ENCODE measurements around the gene PGBD5. TPM values are rescaled to one million over a fixed set of nuclear protein-coding genes. Genes with fewer than 3 reads are reported as not detected.
"Not testable (repeated sequence)": the region's sequence is repeated elsewhere in the genome, so short reads cannot be mapped to it uniquely, and the experiment has no call there.

The PGBD5 gene
- total RNA-seq, 2 experiments from 2014 or later = not detected

DNA sequence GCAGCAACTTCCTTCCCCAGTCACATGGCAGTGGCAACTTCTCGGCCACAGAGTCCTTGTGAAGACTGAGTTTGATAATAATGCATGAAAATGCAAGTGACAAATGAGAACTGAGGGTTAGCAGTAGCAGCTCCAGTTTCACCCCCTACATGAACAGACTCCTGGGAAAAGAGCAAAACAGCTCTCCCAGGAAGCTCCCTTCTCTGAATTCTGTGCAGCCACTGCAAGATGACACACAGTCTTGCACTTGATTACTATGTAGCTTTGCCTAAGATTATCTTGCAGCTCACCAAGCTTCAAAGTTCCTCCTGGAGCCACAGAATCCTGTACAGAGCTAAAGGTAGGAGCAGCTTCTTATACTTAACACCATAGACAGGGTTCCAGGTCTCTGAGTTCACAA lies 4.7 kb downstream of the PGBD5 start:
- H4K20me1 ChIP-seq (ENCODE audit: insufficient read depth, low read length) = no peaks in the 10 kb centered on the region
- no peak overlapping the region for H2AFZ ChIP-seq (ENCODE audit: low read length)
- no peaks in the 10 kb centered on the region for H3K9me2 ChIP-seq (ENCODE audit: insufficient read depth, low read length)
- intact Hi-C loops (cut with micrococcal nuclease; ENCODE audit: unreplicated experiment) = no loop called here
- no peak for TF ChIP-seq EZH2phosphoT487 (IDR thresholded peaks at IDR 0.05; ENCODE audit: borderline replicate concordance, low read depth, low read length)
- TF ChIP-seq, protein P1, sequence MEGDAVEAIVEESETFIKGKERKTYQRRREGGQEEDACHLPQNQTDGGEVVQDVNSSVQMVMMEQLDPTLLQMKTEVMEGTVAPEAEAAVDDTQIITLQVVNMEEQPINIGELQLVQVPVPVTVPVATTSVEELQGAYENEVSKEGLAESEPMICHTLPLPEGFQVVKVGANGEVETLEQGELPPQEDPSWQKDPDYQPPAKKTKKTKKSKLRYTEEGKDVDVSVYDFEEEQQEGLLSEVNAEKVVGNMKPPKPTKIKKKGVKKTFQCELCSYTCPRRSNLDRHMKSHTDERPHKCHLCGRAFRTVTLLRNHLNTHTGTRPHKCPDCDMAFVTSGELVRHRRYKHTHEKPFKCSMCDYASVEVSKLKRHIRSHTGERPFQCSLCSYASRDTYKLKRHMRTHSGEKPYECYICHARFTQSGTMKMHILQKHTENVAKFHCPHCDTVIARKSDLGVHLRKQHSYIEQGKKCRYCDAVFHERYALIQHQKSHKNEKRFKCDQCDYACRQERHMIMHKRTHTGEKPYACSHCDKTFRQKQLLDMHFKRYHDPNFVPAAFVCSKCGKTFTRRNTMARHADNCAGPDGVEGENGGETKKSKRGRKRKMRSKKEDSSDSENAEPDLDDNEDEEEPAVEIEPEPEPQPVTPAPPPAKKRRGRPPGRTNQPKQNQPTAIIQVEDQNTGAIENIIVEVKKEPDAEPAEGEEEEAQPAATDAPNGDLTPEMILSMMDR (conservative IDR thresholded peaks at IDR 0.05; ENCODE audit: low read length) = no peak
- no peak for DNase-seq (ENCODE audit: low spot score)
- ChIA-PET POLR2A (interaction anchor here (0.7 kb wide), 1 partner anchor 70 kb away, joined by 3 read pairs; no protein-coding TSS in a partner anchor), CTCF (ENCODE audit: unreplicated experiment) (no interaction called here)
- H3K9me3 ChIP-seq (ENCODE audit: low read length) = no peaks in the 10 kb centered on the region
- H3K4me3 ChIP-seq (ENCODE audit: low read depth, low read length, poor library complexity, severe bottlenecking) = no peak overlapping the region
- H3K36me3 ChIP-seq (ENCODE audit: insufficient read depth, low read length) = no peaks in the 10 kb centered on the region
- no peak overlapping the region for H3K4me2 ChIP-seq (ENCODE audit: low read length)
- no peaks in the 10 kb centered on the region for H3K4me1 ChIP-seq (ENCODE audit: insufficient read depth, low read length, poor library complexity, severe bottlenecking)
- no peak overlapping the region for H3K27ac ChIP-seq (ENCODE audit: low read depth, low read length, poor library complexity, severe bottlenecking)
- no TSS peak for BruUV-seq (replicated peaks)
- no peaks in the 10 kb centered on the region for H3K79me2 ChIP-seq (ENCODE audit: insufficient read depth, low read depth, low read length)

DNA sequence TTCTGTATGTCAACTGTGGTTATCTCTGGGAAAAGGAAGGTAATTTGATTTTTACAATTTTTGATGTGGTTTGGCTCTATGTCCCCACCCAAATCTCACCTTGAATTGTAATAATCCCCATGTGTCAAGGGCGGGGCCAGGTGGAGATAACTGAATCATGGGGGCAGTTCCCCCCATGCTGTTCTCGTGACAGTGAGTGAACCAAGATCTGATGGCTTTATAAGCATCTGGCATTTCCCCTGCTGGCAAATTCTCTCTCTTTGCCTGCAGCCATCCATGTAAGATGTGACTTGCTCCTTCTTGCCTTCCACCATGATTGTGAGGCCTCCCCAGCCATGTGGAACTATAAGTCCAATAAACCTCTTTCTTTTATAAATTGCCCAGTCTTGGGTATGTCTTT lies 5.8 kb downstream of the PGBD5 start:
- H3K4me3 ChIP-seq (ENCODE audit: low read depth, low read length, poor library complexity, severe bottlenecking); DNase-seq (ENCODE audit: low spot score); H3K79me2 ChIP-seq (ENCODE audit: insufficient read depth, low read depth, low read length); CTCF ChIA-PET (ENCODE audit: unreplicated experiment); H3K4me2 ChIP-seq (ENCODE audit: low read length); H3K36me3 ChIP-seq (ENCODE audit: insufficient read depth, low read length); POLR2A ChIA-PET; H2AFZ ChIP-seq (ENCODE audit: low read length); H3K4me1 ChIP-seq (ENCODE audit: insufficient read depth, low read length, poor library complexity, severe bottlenecking); H3K9me2 ChIP-seq (ENCODE audit: insufficient read depth, low read length); H3K27ac ChIP-seq (ENCODE audit: low read depth, low read length, poor library complexity, severe bottlenecking); intact Hi-C loops (cut with micrococcal nuclease; ENCODE audit: unreplicated experiment); H3K9me3 ChIP-seq (ENCODE audit: low read length); BruUV-seq (replicated peaks); H4K20me1 ChIP-seq (ENCODE audit: insufficient read depth, low read length): not testable (repeated sequence)

DNA sequence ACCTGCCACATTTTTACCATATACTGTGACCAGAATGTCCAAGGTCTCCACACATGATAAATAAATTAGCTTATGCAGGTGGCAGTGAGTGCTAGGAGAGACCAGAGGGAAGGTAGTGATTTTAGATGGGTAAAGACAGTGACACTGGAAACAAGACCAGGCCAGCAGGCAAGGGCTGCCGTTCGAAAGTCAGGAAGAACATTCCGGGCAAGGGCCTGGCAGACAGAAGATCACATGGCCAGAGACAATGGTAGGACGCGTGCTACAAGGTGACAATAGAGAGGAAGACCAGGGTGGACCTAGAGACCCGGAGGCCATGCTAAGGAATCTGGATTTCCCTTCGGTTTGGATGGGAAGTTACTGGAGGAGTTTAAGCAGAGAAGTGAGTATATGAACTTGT lies 9.7 kb downstream of the PGBD5 start:
- Histone ChIP-seq H4K20me1 (ENCODE audit: insufficient read depth, low read length) (no peaks in the 10 kb centered on the region), H3K9me2 (ENCODE audit: insufficient read depth, low read length) (no peaks in the 10 kb centered on the region), H3K36me3 (ENCODE audit: insufficient read depth, low read length) (no peaks in the 10 kb centered on the region), H3K4me2 (ENCODE audit: low read length) (no peak overlapping the region), H3K4me1 (ENCODE audit: insufficient read depth, low read length, poor library complexity, severe bottlenecking) (no peaks in the 10 kb centered on the region), H3K27ac (ENCODE audit: low read depth, low read length, poor library complexity, severe bottlenecking) (no peak overlapping the region), H3K4me3 (ENCODE audit: low read depth, low read length, poor library complexity, severe bottlenecking) (no peak overlapping the region), H3K79me2 (ENCODE audit: insufficient read depth, low read depth, low read length) (no peaks in the 10 kb centered on the region), H2AFZ (ENCODE audit: low read length) (no peak overlapping the region), H3K9me3 (ENCODE audit: low read length) (no peaks in the 10 kb centered on the region)
- BruUV-seq (replicated peaks) = no TSS peak
- intact Hi-C loops (cut with micrococcal nuclease; ENCODE audit: unreplicated experiment) = no loop called here
- DNase-seq (ENCODE audit: low spot score) = no peak
- ChIA-PET POLR2A (interaction anchor here (0.5 kb wide), 1 partner anchor 1170 kb away, joined by 3 read pairs; no protein-coding TSS in a partner anchor), CTCF (ENCODE audit: unreplicated experiment) (no interaction called here)
- TF ChIP-seq, protein P1 (conservative IDR thresholded peaks at IDR 0.05; ENCODE audit: low read length) = no peak
- TF ChIP-seq EZH2phosphoT487 (IDR thresholded peaks at IDR 0.05; ENCODE audit: borderline replicate concordance, low read depth, low read length) = no peak

Data from OCI-LY7 (cell line).